NCI-H460 (cell line): ENCODE results near the gene PEX11A. TPM values are rescaled to one million over a fixed set of nuclear protein-coding genes. Genes with fewer than 3 reads are reported as not detected.
A peak's percentile ranks its signal among the peaks of the same experiment; 100 is the strongest.

Experiments
- DNase-seq: peaks from one replicate; pipeline ENCODE4 v3.0.0-alpha.2; 2016; ENCODE audit warnings: low read depth; ENCODE audit errors: extremely low read depth
- total RNA-seq: library from RNA; depleted of rRNA; stranded (reverse); fragments of >200 nt; shearing (Covaris generic); gene quantifications from 2 replicates; pipeline ENCODE4 v1.2.3, GENCODE V29; 2014

Gene PEX11A
- total RNA-seq, 1 experiment from 2014 or later: 8.4 TPM

GRCh38 chr15:89677381-89677780 lies 13.2 kb downstream of the PEX11A start:
- DNase-seq: no peak

- no peak for DNase-seq
These were observed 14.9 kb downstream of the PEX11A start for GRCh38 chr15:89675606-89676005.

GRCh38 chr15:89674526-89674925 lies 16.0 kb downstream of the PEX11A start:
- DNase-seq: no peak

- DNase-seq: no peak
These were observed 17.4 kb downstream of the PEX11A start for GRCh38 chr15:89673165-89673512.

GRCh38 chr15:89672221-89673164 lies 18.1 kb downstream of the PEX11A start:
- no peak for DNase-seq

- DNase-seq: no peak
These were observed 18.9 kb downstream of the PEX11A start for GRCh38 chr15:89671687-89672086.

GRCh38 chr15:89670971-89671560 lies 19.5 kb downstream of the PEX11A start:
- no peak for DNase-seq

- DNase-seq: no peak
These were observed 20.6 kb downstream of the PEX11A start for GRCh38 chr15:89669941-89670340.

GRCh38 chr15:89669309-89669865 lies 21.2 kb downstream of the PEX11A start:
- DNase-seq: no peak

GRCh38 chr15:89668171-89668570 lies 22.4 kb downstream of the PEX11A start:
- no peak for DNase-seq

- DNase-seq: no peak
These were observed 22.9 kb downstream of the PEX11A start for GRCh38 chr15:89667706-89667960.

- DNase-seq: no peak
These were observed 23.5 kb downstream of the PEX11A start for GRCh38 chr15:89666858-89667705.

- DNase-seq: no peak
These were observed 24.2 kb downstream of the PEX11A start for GRCh38 chr15:89666184-89666857.

- DNase-seq: peak; percentile 30
These were observed 24.9 kb downstream of the PEX11A start for GRCh38 chr15:89665449-89666181.

GRCh38 chr15:89664441-89665350 lies 25.9 kb downstream of the PEX11A start:
- DNase-seq: no peak

- no peak for DNase-seq
These were observed 27.5 kb downstream of the PEX11A start for GRCh38 chr15:89662893-89663626.

- no peak for DNase-seq
These were observed 30.0 kb downstream of the PEX11A start for GRCh38 chr15:89660556-89660955.

- DNase-seq: no peak
These were observed 31.3 kb downstream of the PEX11A start for GRCh38 chr15:89659295-89659694.
